ENCODE data around the gene KCNH3. TPM values are rescaled to one million over a fixed set of nuclear protein-coding genes. Genes with fewer than 3 reads are reported as not detected.

Gene KCNH3
- polyA plus RNA-seq, 1 donor (not counting 4 experiments of a cell fraction or from before 2014, with no cell fraction given), result 0.08 TPM

DNA sequence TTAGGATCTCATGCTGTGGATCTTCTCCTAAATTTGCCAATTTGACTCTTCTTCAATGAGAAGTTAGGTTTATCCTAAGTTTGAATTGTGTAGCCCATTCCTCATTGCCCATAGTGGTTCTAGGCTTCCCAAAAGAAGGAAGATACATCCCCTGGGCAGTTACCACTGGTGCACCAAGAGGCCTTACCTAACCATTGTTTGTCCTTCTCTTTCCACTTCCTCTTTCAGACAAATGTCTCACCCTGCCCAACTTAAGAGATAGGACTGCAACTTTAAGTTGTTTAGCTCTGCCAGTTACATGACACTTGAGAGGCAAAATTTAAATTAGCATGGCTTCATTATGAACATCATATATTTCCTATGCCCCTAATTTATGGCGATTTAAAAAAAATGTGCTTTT is 9.4 kb upstream of the KCNH3 start:
- Histone ChIP-seq H3K36me3 (ENCODE audit: control insufficient read depth in 2 of 2, extremely low read depth in 1 of 2, insufficient read depth in 2 of 2, low read length in 2 of 2) (peaks cover 10 to 19% of the 10 kb centered on the region in 2 experiments), H3K4me1 (ENCODE audit: control insufficient read depth, extremely low read depth, insufficient read depth, low read length) (no peaks in the 10 kb centered on the region), H3K27ac (ENCODE audit: control insufficient read depth, insufficient read depth, low read length) (no peak overlapping the region), H2AFZ (ENCODE audit: control insufficient read depth, low read length) (no peak overlapping the region), H3K9me1 (ENCODE audit: control insufficient read depth, extremely low read depth, insufficient read depth, low read length) (no peaks in the 10 kb centered on the region), H3K9me3 (ENCODE audit: control insufficient read depth, low read depth, low read length) (no peaks in the 10 kb centered on the region), H3K4me2 (ENCODE audit: control insufficient read depth, extremely low read depth, insufficient read depth, low read depth, low read length) (no peak overlapping the region), H3K9ac (ENCODE audit: control insufficient read depth, extremely low read depth, insufficient read depth, low read length) (no peak overlapping the region), H3K4me3 (ENCODE audit: control insufficient read depth in 2 of 3, extremely low read depth in 1 of 3, insufficient read depth in 2 of 3, low read depth in 1 of 3, low read length in 3 of 3) (no peak overlapping the region), H3K27me3 (ENCODE audit: control insufficient read depth, extremely low read depth, insufficient read depth, low read length) (no peaks in the 10 kb centered on the region), H4K20me1 (ENCODE audit: control insufficient read depth, extremely low read depth, insufficient read depth, low read length) (no peaks in the 10 kb centered on the region), H3K79me2 (ENCODE audit: control insufficient read depth, insufficient read depth, low read length) (no peaks in the 10 kb centered on the region)
- dilution Hi-C loops (cut with MboI; ENCODE audit: extremely low pct_ligation_motif_present, low sequenced_read_pairs), result no loop called here
- TF ChIP-seq EZH2 (IDR thresholded peaks at IDR 0.05; ENCODE audit: low read length), result no peak
- TF ChIP-seq, protein P1, sequence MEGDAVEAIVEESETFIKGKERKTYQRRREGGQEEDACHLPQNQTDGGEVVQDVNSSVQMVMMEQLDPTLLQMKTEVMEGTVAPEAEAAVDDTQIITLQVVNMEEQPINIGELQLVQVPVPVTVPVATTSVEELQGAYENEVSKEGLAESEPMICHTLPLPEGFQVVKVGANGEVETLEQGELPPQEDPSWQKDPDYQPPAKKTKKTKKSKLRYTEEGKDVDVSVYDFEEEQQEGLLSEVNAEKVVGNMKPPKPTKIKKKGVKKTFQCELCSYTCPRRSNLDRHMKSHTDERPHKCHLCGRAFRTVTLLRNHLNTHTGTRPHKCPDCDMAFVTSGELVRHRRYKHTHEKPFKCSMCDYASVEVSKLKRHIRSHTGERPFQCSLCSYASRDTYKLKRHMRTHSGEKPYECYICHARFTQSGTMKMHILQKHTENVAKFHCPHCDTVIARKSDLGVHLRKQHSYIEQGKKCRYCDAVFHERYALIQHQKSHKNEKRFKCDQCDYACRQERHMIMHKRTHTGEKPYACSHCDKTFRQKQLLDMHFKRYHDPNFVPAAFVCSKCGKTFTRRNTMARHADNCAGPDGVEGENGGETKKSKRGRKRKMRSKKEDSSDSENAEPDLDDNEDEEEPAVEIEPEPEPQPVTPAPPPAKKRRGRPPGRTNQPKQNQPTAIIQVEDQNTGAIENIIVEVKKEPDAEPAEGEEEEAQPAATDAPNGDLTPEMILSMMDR (optimal IDR thresholded peaks at IDR 0.05 in 1 of 3, IDR thresholded peaks at IDR 0.05 in 1 of 3, conservative IDR thresholded peaks at IDR 0.05 in 1 of 3; ENCODE audit: extremely low read depth in 1 of 3, insufficient read depth in 2 of 3, low read length in 3 of 3), result no peak
- no peak for DNase-seq (ENCODE audit: low read depth, low spot score)
- FAIRE-seq, result no peak

DNA sequence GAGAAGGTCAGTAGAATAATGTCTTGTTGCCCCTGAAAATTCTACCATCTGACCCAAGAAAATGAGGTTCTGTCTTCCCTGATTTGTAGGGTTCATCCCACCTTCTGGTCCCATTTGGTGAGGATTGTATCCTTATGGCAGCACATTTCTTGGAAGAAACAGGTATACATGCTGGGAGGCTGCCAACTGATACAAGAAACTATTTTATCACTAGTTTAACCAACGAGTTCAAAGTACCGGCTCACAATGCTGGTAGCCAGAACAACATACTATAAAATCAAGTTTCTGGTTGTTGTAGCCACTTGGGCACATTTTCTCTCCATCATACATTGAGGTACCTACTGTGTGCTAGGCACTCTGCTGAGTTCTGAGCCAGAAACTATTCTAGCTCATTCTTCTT is 7.1 kb upstream of the KCNH3 start:
- H3K27me3 ChIP-seq (ENCODE audit: control insufficient read depth, extremely low read depth, insufficient read depth, low read length), result no peaks in the 10 kb centered on the region
- H3K4me1 ChIP-seq (ENCODE audit: control insufficient read depth, extremely low read depth, insufficient read depth, low read length), result peaks cover 10% of the 10 kb centered on the region
- dilution Hi-C loops (cut with MboI; ENCODE audit: extremely low pct_ligation_motif_present, low sequenced_read_pairs), result no loop called here
- no peaks in the 10 kb centered on the region for H3K79me2 ChIP-seq (ENCODE audit: control insufficient read depth, insufficient read depth, low read length)
- no peak overlapping the region for H3K9ac ChIP-seq (ENCODE audit: control insufficient read depth, extremely low read depth, insufficient read depth, low read length)
- no peak overlapping the region for H2AFZ ChIP-seq (ENCODE audit: control insufficient read depth, low read length)
- no peak for DNase-seq (ENCODE audit: low read depth, low spot score)
- H3K4me2 ChIP-seq (ENCODE audit: control insufficient read depth, extremely low read depth, insufficient read depth, low read depth, low read length), result no peak overlapping the region
- H4K20me1 ChIP-seq (ENCODE audit: control insufficient read depth, extremely low read depth, insufficient read depth, low read length), result peaks cover 3% of the 10 kb centered on the region
- no peaks in the 10 kb centered on the region for H3K9me3 ChIP-seq (ENCODE audit: control insufficient read depth, low read depth, low read length)
- peaks cover 0 to 5% of the 10 kb centered on the region in 2 experiments for H3K36me3 ChIP-seq (ENCODE audit: control insufficient read depth in 2 of 2, extremely low read depth in 1 of 2, insufficient read depth in 2 of 2, low read length in 2 of 2)
- no peak for FAIRE-seq
- TF ChIP-seq, protein P1 (optimal IDR thresholded peaks at IDR 0.05 in 1 of 3, IDR thresholded peaks at IDR 0.05 in 1 of 3, conservative IDR thresholded peaks at IDR 0.05 in 1 of 3; ENCODE audit: extremely low read depth in 1 of 3, insufficient read depth in 2 of 3, low read length in 3 of 3), result no peak
- no peak for TF ChIP-seq EZH2 (IDR thresholded peaks at IDR 0.05; ENCODE audit: low read length)
- no peak overlapping the region for H3K27ac ChIP-seq (ENCODE audit: control insufficient read depth, insufficient read depth, low read length)
- no peaks in the 10 kb centered on the region for H3K9me1 ChIP-seq (ENCODE audit: control insufficient read depth, extremely low read depth, insufficient read depth, low read length)
- no peak overlapping the region for H3K4me3 ChIP-seq (ENCODE audit: control insufficient read depth in 2 of 3, extremely low read depth in 1 of 3, insufficient read depth in 2 of 3, low read depth in 1 of 3, low read length in 3 of 3)
